SK-N-MC (cell line): ENCODE data around the gene VEZF1.

Source experiments
- EZH2 ChIP-seq: fragments of 200-600 bp; sonication (generic); IDR thresholded peaks from one replicate; pipeline ENCODE4 v1.6.1; 2017; ENCODE audit warnings: antibody characterized with exemption
- POLR2AphosphoS5 ChIP-seq: IDR thresholded peaks from 2 replicates; pipeline ENCODE4 v1.6.1; 2012; ENCODE audit warnings: mild to moderate bottlenecking, low read depth, low read length, borderline replicate concordance

GRCh38 chr17:57949649-57950048, 38.4 kb downstream of the VEZF1 start:
- TF ChIP-seq POLR2AphosphoS5: no peak
- no peak for TF ChIP-seq EZH2
